ENCODE results near the gene DGKB.

The DGKB gene

GRCh38 chr7:14233076-14233867, 669.3 kb downstream of the DGKB start:
- DNase-seq (ENCODE audit: low read depth in 1 of 2, low spot score in 1 of 2), result no peak
- Histone ChIP-seq H3K27ac (replicated peaks) (no peak overlapping the region), H3K4me3 (replicated peaks; ENCODE audit: insufficient read depth, low read length) (no peak overlapping the region), H3K27me3 (ENCODE audit: insufficient read depth, poor library complexity, severe bottlenecking) (no peaks in the 10 kb centered on the region)
- TF ChIP-seq POLR2AphosphoS5 (IDR thresholded peaks at IDR 0.05; ENCODE audit: low read depth) (no peak), SPI1 (IDR thresholded peaks at IDR 0.05; ENCODE audit: borderline replicate concordance, low read depth) (no peak), REST (IDR thresholded peaks at IDR 0.05; ENCODE audit: insufficient replicate concordance, low read depth) (no peak), GABPA (IDR thresholded peaks at IDR 0.05; ENCODE audit: low read depth) (no peak), CTCF (IDR thresholded peaks at IDR 0.05; ENCODE audit: insufficient read depth, low read length) (no peak)

- Histone ChIP-seq H3K4me3 (replicated peaks; ENCODE audit: insufficient read depth, low read length) (no peak overlapping the region), H3K27ac (replicated peaks) (no peak overlapping the region), H3K27me3 (ENCODE audit: insufficient read depth, poor library complexity, severe bottlenecking) (no peaks in the 10 kb centered on the region)
- no peak for DNase-seq (ENCODE audit: low read depth in 1 of 2, low spot score in 1 of 2)
- TF ChIP-seq GABPA (IDR thresholded peaks at IDR 0.05; ENCODE audit: low read depth) (no peak), REST (IDR thresholded peaks at IDR 0.05; ENCODE audit: insufficient replicate concordance, low read depth) (no peak), CTCF (IDR thresholded peaks at IDR 0.05; ENCODE audit: insufficient read depth, low read length) (no peak), SPI1 (IDR thresholded peaks at IDR 0.05; ENCODE audit: borderline replicate concordance, low read depth) (no peak), POLR2AphosphoS5 (IDR thresholded peaks at IDR 0.05; ENCODE audit: low read depth) (no peak)
Measured at GRCh38 chr7:14229047-14229446, 673.5 kb downstream of the DGKB start.

- no peak for DNase-seq (ENCODE audit: low read depth in 1 of 2, low spot score in 1 of 2)
- TF ChIP-seq CTCF (IDR thresholded peaks at IDR 0.05; ENCODE audit: insufficient read depth, low read length), result no peak
- H3K27me3 ChIP-seq (ENCODE audit: insufficient read depth, poor library complexity, severe bottlenecking), result no peaks in the 10 kb centered on the region
- no peak overlapping the region for H3K4me3 ChIP-seq (replicated peaks; ENCODE audit: insufficient read depth, low read length)
- H3K27ac ChIP-seq (replicated peaks), result no peak overlapping the region
Measured at GRCh38 chr7:14228341-14228740, 674.2 kb downstream of the DGKB start.

- TF ChIP-seq SPI1 (IDR thresholded peaks at IDR 0.05; ENCODE audit: borderline replicate concordance, low read depth) (no peak), GABPA (IDR thresholded peaks at IDR 0.05; ENCODE audit: low read depth) (no peak), REST (IDR thresholded peaks at IDR 0.05; ENCODE audit: insufficient replicate concordance, low read depth) (no peak), CTCF (IDR thresholded peaks at IDR 0.05; ENCODE audit: insufficient read depth, low read length) (no peak), POLR2AphosphoS5 (IDR thresholded peaks at IDR 0.05; ENCODE audit: low read depth) (no peak)
- no peak overlapping the region for H3K4me3 ChIP-seq (replicated peaks; ENCODE audit: insufficient read depth, low read length)
- H3K27me3 ChIP-seq (ENCODE audit: insufficient read depth, poor library complexity, severe bottlenecking), result no peaks in the 10 kb centered on the region
- H3K27ac ChIP-seq (replicated peaks), result no peak overlapping the region
- DNase-seq (ENCODE audit: low read depth in 1 of 2, low spot score in 1 of 2), result no peak
Measured at GRCh38 chr7:14226126-14226525, 676.4 kb downstream of the DGKB start.
